ENCODE results near the gene BZW2. TPM values are rescaled to one million over a fixed set of nuclear protein-coding genes. Genes with fewer than 3 reads are reported as not detected.

Gene BZW2
- total RNA-seq (10 to 100 TPM; 24.6 to 52.1 (median 28.0) TPM), polyA plus RNA-seq (10 to 100 TPM; 73.2 to 79.3 TPM), total RNA-seq (42.8 reads per million, percentile 68 among the genes with 10 or more reads in this experiment)

GRCh38 chr7:16645593-16646471, at the start of gene BZW2, which contains the start of gene ANKMY2:
Gene BZW2, plus strand, starts transcription at chr7:16646181. Its CDS starts 19,263 bp downstream, at chr7:16665444.
Gene ANKMY2, minus strand, starts transcription at chr7:16645754. Its CDS starts 181 bp downstream, at chr7:16645573.
- peak within 1 kb of the TSS; percentile 76 for H3K27ac ChIP-seq (ENCODE audit: low read depth, low read length)
- CTCF ChIA-PET = interaction anchor here (1.0 kb wide), 1 partner anchor 225 kb away, joined by 5 read pairs; no protein-coding TSS in a partner anchor
- peak; percentile 94 for ATAC-seq

GRCh38 chr7:16598015-16598414, 48.0 kb upstream of the BZW2 start:
- CTCF ChIA-PET = interaction anchor here (0.6 kb wide), 1 partner anchor 480 kb away, joined by 3 read pairs; no protein-coding TSS in a partner anchor
- peaks cover 4 to 47% (median 29%) of the 10 kb centered on the region in 5 donors for H3K36me3 Mint-ChIP-seq

More at GRCh38 chr7:16645593-16646471, at the start of gene BZW2, which contains the start of gene ANKMY2:
- no peaks in the 10 kb centered on the region for H3K27me3 Mint-ChIP-seq
- intact Hi-C loops (cut with micrococcal nuclease) = loop anchor here (1.0 to 10.0 kb wide), 12 partner anchors 9 to 1295 kb away; partner anchors contain the start of genes AHR (in 2 of the 2), SNX13 (in 2 of the 2) and TSPAN13 (in 1 of the 2)
- peak; percentile 88 to 96 (median 93) for DNase-seq
- H3K4me3 Mint-ChIP-seq = peak within 1 kb of the TSS; percentile 89 to 100 (median 97)
- H3K27ac Mint-ChIP-seq = peak within 1 kb of the TSS; percentile 91 to 99 (median 97)
- H3K4me1 Mint-ChIP-seq = peaks cover 46 to 83% (median 65%) of the 10 kb centered on the region in 7 donors
- H3K9me3 Mint-ChIP-seq = no peaks in the 10 kb centered on the region
- Histone ChIP-seq H3K36me3 (ENCODE audit: control insufficient read depth in 2 of 3, insufficient read depth in 3 of 3, low read length in 3 of 3) (no peaks in the 10 kb centered on the region), H3K4me1 (ENCODE audit: control insufficient read depth in 2 of 2, insufficient read depth in 2 of 2, low read length in 2 of 2) (peaks cover 14 to 25% of the 10 kb centered on the region in 2 donors), H3K9me3 (ENCODE audit: control insufficient read depth in 2 of 3, low read length in 3 of 3) (no peaks in the 10 kb centered on the region), H3K4me3 (ENCODE audit: low read length) (peak within 1 kb of the TSS; percentile 87), H3K27me3 (ENCODE audit: control insufficient read depth in 2 of 2, insufficient read depth in 2 of 2, low read length in 2 of 2) (no peaks in the 10 kb centered on the region)
- peaks cover 0 to 10% (median 0%) of the 10 kb centered on the region in 5 donors for H3K36me3 Mint-ChIP-seq
- POLR2A ChIA-PET = interaction anchor here (0.5 to 2.6 kb wide), 10 partner anchors 9 to 280 kb away, joined by 3 to 19 read pairs (median 4); no protein-coding TSS in a partner anchor

GRCh38 chr7:16599860-16600259, 46.1 kb upstream of the BZW2 start:
- DNase-seq = no peak

More at GRCh38 chr7:16598015-16598414, 48.0 kb upstream of the BZW2 start:
- POLR2A ChIA-PET = interaction anchor here (0.7 kb wide), 1 partner anchor 1911 kb away, joined by 4 read pairs; no protein-coding TSS in a partner anchor
- H3K27ac Mint-ChIP-seq = no peak overlapping the region
- no peaks in the 10 kb centered on the region for H3K9me3 ChIP-seq (ENCODE audit: control insufficient read depth in 2 of 3, low read length in 3 of 3)
- H3K4me3 ChIP-seq (ENCODE audit: low read length) = no peak overlapping the region
- no peaks in the 10 kb centered on the region for H3K4me1 ChIP-seq (ENCODE audit: control insufficient read depth in 2 of 2, insufficient read depth in 2 of 2, low read length in 2 of 2)
- H3K27ac ChIP-seq (ENCODE audit: low read depth, low read length) = no peak overlapping the region
- H3K27me3 Mint-ChIP-seq = no peaks in the 10 kb centered on the region
- intact Hi-C loops (cut with micrococcal nuclease) = no loop called here
- H3K9me3 Mint-ChIP-seq = no peaks in the 10 kb centered on the region
- H3K27me3 ChIP-seq (ENCODE audit: control insufficient read depth in 2 of 2, insufficient read depth in 2 of 2, low read length in 2 of 2) = no peaks in the 10 kb centered on the region
- H3K36me3 ChIP-seq (ENCODE audit: control insufficient read depth in 2 of 3, insufficient read depth in 3 of 3, low read length in 3 of 3) = peaks cover 0 to 10% (median 4%) of the 10 kb centered on the region in 3 experiments
- ATAC-seq (no peak), DNase-seq (no peak)
- no peaks in the 10 kb centered on the region for H3K4me1 Mint-ChIP-seq
- no peak overlapping the region for H3K4me3 Mint-ChIP-seq

GRCh38 chr7:16603633-16604032, 42.3 kb upstream of the BZW2 start:
- CTCF ChIA-PET = no interaction called here
- H3K9me3 ChIP-seq (ENCODE audit: control insufficient read depth in 2 of 3, low read length in 3 of 3) = no peaks in the 10 kb centered on the region

More at GRCh38 chr7:16599860-16600259, 46.1 kb upstream of the BZW2 start:
- peaks cover 0 to 21% (median 4%) of the 10 kb centered on the region in 3 experiments for H3K36me3 ChIP-seq (ENCODE audit: control insufficient read depth in 2 of 3, insufficient read depth in 3 of 3, low read length in 3 of 3)
- H3K27ac ChIP-seq (ENCODE audit: low read depth, low read length) = no peak overlapping the region
- POLR2A ChIA-PET = no interaction called here
- Mint-ChIP-seq H3K27me3 (no peaks in the 10 kb centered on the region), H3K36me3 (peaks cover 7 to 65% (median 40%) of the 10 kb centered on the region in 5 donors), H3K4me3 (no peak overlapping the region), H3K4me1 (no peaks in the 10 kb centered on the region), H3K27ac (no peak overlapping the region), H3K9me3 (no peaks in the 10 kb centered on the region)
- intact Hi-C loops (cut with micrococcal nuclease) = loop anchor here in 1 of 2 donors (5.0 kb wide), 1 partner anchor 317 kb away; no protein-coding TSS in a partner anchor
- no peak overlapping the region for H3K4me3 ChIP-seq (ENCODE audit: low read length)
- no peaks in the 10 kb centered on the region for H3K4me1 ChIP-seq (ENCODE audit: control insufficient read depth in 2 of 2, insufficient read depth in 2 of 2, low read length in 2 of 2)
- no peaks in the 10 kb centered on the region for H3K27me3 ChIP-seq (ENCODE audit: control insufficient read depth in 2 of 2, insufficient read depth in 2 of 2, low read length in 2 of 2)
- ATAC-seq = no peak
- H3K9me3 ChIP-seq (ENCODE audit: control insufficient read depth in 2 of 3, low read length in 3 of 3) = no peaks in the 10 kb centered on the region
- CTCF ChIA-PET = no interaction called here

GRCh38 chr7:16604054-16604453, 41.9 kb upstream of the BZW2 start:
- Mint-ChIP-seq H3K9me3 (no peaks in the 10 kb centered on the region), H3K4me1 (no peaks in the 10 kb centered on the region), H3K4me3 (no peak overlapping the region), H3K27me3 (no peaks in the 10 kb centered on the region), H3K27ac (no peak overlapping the region), H3K36me3 (peaks cover 11 to 73% (median 41%) of the 10 kb centered on the region in 5 donors)
- intact Hi-C loops (cut with micrococcal nuclease) = loop anchor here in 1 of 2 donors (5.0 kb wide), 1 partner anchor 313 kb away; no protein-coding TSS in a partner anchor
- ChIA-PET CTCF (no interaction called here), POLR2A (no interaction called here)
- no peaks in the 10 kb centered on the region for H3K9me3 ChIP-seq (ENCODE audit: control insufficient read depth in 2 of 3, low read length in 3 of 3)
- peaks cover 0 to 25% (median 4%) of the 10 kb centered on the region in 3 experiments for H3K36me3 ChIP-seq (ENCODE audit: control insufficient read depth in 2 of 3, insufficient read depth in 3 of 3, low read length in 3 of 3)
- no peaks in the 10 kb centered on the region for H3K27me3 ChIP-seq (ENCODE audit: control insufficient read depth in 2 of 2, insufficient read depth in 2 of 2, low read length in 2 of 2)
- H3K4me3 ChIP-seq (ENCODE audit: low read length) = no peak overlapping the region
- H3K4me1 ChIP-seq (ENCODE audit: control insufficient read depth in 2 of 2, insufficient read depth in 2 of 2, low read length in 2 of 2) = no peaks in the 10 kb centered on the region
- ATAC-seq (no peak), DNase-seq (peak in 1 of 9 donors; percentile 8)
- no peak overlapping the region for H3K27ac ChIP-seq (ENCODE audit: low read depth, low read length)

More at GRCh38 chr7:16603633-16604032, 42.3 kb upstream of the BZW2 start:
- no peak overlapping the region for H3K4me3 Mint-ChIP-seq
- no peak overlapping the region for H3K4me3 ChIP-seq (ENCODE audit: low read length)
- DNase-seq (no peak), ATAC-seq (no peak)
- intact Hi-C loops (cut with micrococcal nuclease) = loop anchor here in 1 of 2 donors (5.0 kb wide), 1 partner anchor 314 kb away; no protein-coding TSS in a partner anchor
- no peaks in the 10 kb centered on the region for H3K4me1 ChIP-seq (ENCODE audit: control insufficient read depth in 2 of 2, insufficient read depth in 2 of 2, low read length in 2 of 2)
- H3K27me3 Mint-ChIP-seq = no peaks in the 10 kb centered on the region
- H3K27me3 ChIP-seq (ENCODE audit: control insufficient read depth in 2 of 2, insufficient read depth in 2 of 2, low read length in 2 of 2) = no peaks in the 10 kb centered on the region
- H3K36me3 Mint-ChIP-seq = peaks cover 10 to 76% (median 42%) of the 10 kb centered on the region in 5 donors
- H3K9me3 Mint-ChIP-seq = no peaks in the 10 kb centered on the region
- H3K36me3 ChIP-seq (ENCODE audit: control insufficient read depth in 2 of 3, insufficient read depth in 3 of 3, low read length in 3 of 3) = peaks cover 0 to 25% (median 4%) of the 10 kb centered on the region in 3 experiments
- H3K27ac Mint-ChIP-seq = no peak overlapping the region
- POLR2A ChIA-PET = no interaction called here
- H3K27ac ChIP-seq (ENCODE audit: low read depth, low read length) = no peak overlapping the region
- H3K4me1 Mint-ChIP-seq = no peaks in the 10 kb centered on the region

- no peaks in the 10 kb centered on the region for H3K4me1 ChIP-seq (ENCODE audit: control insufficient read depth in 2 of 2, insufficient read depth in 2 of 2, low read length in 2 of 2)
- no peaks in the 10 kb centered on the region for H3K9me3 ChIP-seq (ENCODE audit: control insufficient read depth in 2 of 3, low read length in 3 of 3)
- H3K36me3 ChIP-seq (ENCODE audit: control insufficient read depth in 2 of 3, insufficient read depth in 3 of 3, low read length in 3 of 3) = peaks cover 0 to 26% (median 0%) of the 10 kb centered on the region in 3 experiments
- Mint-ChIP-seq H3K27me3 (no peaks in the 10 kb centered on the region), H3K36me3 (peaks cover 4 to 70% (median 36%) of the 10 kb centered on the region in 5 donors), H3K27ac (no peak overlapping the region), H3K4me3 (no peak overlapping the region), H3K4me1 (peaks cover 0 to 5% (median 0%) of the 10 kb centered on the region in 7 donors), H3K9me3 (no peaks in the 10 kb centered on the region)
- H3K4me3 ChIP-seq (ENCODE audit: low read length) = no peak overlapping the region
- no peak for DNase-seq
- intact Hi-C loops (cut with micrococcal nuclease) = no loop called here
- no peak for ATAC-seq
- ChIA-PET CTCF (no interaction called here), POLR2A (no interaction called here)
- H3K27ac ChIP-seq (ENCODE audit: low read depth, low read length) = no peak overlapping the region
- no peaks in the 10 kb centered on the region for H3K27me3 ChIP-seq (ENCODE audit: control insufficient read depth in 2 of 2, insufficient read depth in 2 of 2, low read length in 2 of 2)
Observed at GRCh38 chr7:16606704-16607103, 39.3 kb upstream of the BZW2 start.

Data from naive thymus-derived CD4-positive, alpha-beta T cell (primary cell).